Measurements from ENCODE around the gene KDM4C.
"Not testable (repeated sequence)": the region's sequence is repeated elsewhere in the genome, so short reads cannot be mapped to it uniquely, and the experiment has no call there.

The KDM4C gene

DNA sequence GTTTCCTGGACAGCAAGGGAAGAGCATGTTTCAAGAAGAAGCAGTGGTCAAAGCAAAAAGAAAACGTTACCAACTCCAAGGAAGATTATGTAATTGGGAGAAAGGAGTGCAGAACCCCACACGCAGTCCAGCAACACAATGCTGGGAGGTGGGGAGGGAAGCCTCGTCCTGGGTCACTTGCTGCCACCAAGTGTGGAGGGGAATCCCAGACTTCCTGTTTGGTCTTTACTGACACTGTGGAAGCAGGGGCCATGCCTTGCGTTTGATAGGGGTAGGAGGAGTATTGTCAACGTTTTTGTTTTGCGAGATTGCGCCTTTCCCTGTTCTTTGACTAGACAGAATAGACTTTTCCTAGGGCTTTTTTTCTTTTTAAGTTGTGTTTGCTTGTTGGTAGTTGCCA lies 421.0 kb downstream of the KDM4C start:
- no peak for DNase-seq

DNA sequence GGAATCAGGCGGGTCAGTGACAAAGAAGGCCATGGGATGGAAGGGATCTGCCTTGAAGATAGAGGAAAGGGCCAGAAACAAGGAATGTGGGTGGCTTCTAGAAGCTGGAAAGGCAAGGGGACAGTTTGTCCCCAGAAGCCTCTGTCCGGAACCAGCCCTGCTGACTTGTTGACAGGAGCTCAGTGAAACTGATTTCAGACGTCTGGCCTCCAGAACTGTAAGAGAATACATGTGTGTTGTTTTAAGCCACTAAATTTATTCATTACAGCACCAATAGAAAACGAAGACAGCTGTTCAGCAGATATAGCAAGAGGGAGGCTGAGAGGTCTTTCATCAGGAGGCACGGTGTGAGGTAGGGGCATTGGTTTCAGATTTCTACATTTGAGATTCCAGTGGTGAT lies 422.5 kb downstream of the KDM4C start:
- DNase-seq, result no peak

DNA sequence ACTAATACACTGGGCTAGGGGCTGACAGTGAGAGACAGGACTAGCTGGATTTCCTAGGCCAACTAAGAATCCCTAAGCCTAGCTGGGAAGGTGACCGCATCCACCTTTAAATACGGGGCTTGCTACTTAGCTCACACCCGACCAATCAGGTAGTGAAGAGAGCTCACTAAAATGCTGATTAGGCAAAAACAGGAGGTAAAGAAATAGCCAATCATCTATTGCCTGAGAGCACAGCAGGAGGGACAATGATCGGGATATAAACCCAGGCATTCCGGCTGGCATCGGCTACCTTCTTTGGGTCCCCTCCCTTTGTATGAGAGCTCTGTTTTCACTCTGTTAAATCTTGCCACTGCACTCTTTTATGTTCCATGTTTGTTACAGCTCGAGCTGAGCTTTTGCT lies 425.4 kb downstream of the KDM4C start:
- DNase-seq, result not testable (repeated sequence)

DNA sequence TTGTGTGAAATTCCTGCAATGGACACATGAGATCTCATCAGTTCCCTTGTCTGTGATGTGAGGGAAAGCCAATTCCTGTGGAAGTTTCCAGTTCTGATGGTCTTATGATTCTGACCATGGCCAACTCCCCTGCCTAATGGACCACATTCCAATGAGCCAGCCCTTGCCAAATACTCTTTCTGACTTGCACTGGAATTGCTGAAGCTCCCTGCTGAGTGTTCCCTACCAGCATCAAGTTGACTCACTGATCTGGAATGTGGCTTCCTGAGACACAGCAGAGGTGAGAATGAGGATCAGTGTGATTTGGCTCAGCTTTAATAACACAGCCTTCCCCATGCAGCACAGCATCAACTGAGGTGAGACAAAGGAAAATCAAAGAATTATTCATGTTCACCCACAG lies 427.8 kb downstream of the KDM4C start:
- DNase-seq, result no peak

DNA sequence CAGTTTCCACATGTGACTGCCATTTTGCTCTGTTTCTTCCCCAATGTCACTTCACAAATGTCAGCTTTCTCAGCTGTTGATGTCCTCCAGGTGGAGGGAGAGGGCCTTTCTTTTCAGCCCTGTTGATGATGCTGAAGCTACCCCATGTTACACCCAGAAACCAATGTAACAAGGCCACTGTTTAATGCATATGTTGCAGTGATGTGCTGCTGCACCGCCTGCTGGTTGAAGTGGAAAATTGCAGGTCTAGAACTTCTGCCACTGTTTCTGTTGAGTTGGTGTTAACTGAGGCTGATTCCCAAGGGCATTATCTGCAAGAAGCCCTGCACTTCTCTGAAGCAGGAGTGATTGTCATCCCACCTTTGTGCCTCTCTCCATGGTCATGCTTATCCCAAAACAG lies 428.4 kb downstream of the KDM4C start:
- DNase-seq, result no peak

DNA sequence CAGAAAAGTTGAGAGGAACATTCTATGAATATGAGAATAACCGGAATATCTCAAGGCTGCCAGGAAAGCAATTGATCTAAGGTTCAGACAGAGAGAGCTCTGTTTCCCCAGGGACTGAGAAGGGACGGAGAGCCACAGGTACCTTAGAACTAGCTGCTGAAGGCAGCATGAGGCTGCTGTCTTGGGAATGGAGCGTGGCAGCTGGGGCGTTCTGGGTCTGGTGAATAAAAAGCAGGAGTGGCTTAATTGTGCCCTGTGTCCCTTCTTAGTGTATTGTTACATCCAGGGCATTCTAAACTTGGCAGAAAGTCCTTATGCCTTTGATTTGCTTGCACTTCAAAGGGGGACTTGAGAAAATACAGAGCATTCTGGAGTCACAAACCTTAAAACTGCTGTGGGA lies 434.5 kb downstream of the KDM4C start:
- DNase-seq, result no peak

DNA sequence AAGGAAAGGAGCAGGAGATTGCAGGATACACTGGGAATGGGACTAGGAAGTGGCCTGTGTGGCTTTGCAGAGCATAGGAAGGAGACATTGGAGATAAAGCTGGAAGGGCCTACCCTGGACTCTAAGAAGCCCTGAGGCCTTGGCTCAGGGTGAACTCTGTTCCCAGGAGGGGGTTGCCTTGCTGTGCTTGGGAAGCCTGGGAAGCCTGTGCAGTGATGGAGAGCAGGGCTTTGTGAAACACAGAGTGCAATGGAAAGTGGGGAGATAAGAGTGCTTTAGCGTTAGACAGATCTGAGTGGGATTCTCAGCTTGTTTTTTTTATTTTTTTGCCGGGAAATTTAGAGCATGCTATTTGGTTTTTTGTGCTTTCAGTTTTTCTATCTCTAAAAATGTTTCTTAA lies 437.8 kb downstream of the KDM4C start:
- DNase-seq, result no peak

DNA sequence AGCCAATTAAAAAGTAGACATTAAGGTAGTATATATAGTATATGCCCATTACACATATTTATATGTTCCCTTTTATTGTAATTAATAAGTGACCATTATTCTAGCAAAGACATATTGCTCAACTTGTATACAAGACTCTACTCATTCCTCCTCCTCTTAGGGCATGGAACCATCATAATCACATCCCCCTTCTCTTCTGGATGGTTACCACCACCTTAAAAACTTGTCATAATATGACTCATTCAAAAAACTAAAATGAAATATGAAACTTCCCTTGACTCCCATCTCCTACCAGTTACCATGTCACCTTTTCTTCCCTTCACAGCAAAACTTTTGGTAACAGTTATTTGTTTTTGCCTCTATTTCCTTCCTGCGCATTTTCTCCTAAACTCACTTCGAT lies 438.7 kb downstream of the KDM4C start:
- no peak for DNase-seq

DNA sequence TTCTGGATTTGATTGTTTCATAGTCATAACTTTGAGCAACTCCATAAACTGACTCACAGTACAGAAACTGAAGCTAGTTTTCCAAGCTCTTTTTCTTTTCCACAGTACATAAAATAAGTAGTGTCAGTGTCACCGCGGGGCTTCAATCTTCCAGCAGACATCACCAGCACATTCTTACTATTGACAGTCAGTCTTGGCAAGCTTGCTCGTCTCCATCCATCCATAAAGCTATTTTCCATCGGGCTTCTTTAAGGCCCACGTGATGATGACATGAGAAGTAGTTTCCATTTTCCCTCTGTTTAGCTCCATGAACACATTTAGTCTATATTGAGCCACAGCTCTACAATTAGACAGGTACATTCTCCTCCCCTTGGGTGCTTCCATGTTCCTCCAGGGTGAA lies 443.4 kb downstream of the KDM4C start:
- no peak for DNase-seq

DNA sequence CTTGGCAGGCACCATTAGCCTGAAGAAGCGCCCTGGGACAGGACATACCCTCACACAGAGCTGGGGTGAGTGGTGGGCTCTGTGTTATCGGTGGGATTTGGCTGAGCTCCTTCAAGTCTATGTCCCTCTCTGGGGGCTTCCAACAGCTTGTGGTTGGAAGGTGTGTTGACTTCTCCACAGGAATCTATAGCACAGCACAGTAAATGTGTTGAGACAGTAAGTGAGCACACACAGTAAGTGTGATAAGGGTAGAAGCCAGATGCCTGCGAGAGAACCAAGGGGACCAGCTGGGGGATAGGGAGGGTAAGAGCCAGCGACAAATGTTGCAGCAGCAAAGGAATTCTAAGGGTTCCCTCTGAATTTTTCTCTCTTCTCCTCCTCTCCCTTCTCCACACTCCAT lies 448.0 kb downstream of the KDM4C start:
- DNase-seq, result no peak

DNA sequence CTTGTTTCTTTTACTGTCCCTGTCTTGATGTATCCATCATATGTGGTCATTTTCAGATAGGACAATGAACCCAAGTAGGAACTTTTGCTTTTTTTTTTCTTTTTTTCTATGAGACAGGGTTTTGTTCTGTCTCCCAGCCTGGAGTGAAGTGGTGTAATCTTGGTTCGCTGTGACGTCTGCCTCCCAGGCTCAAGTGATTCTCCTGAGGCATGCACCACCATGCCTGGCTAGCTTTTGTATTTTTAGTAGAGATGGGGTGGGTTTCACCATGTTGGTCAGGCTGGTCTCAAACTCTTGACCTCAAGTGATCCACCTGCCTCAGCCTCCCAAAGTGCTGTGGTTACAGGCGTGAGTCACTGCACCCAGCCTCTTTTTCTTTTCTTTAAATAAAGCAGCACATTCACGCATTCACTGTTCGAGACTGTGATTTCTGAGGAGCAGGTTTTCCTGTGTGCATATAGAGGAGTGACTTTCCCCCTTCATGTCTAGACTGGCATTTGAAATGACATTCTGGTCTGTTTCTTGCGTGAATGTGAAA lies 448.5 kb downstream of the KDM4C start:
- DNase-seq, result no peak

DNA sequence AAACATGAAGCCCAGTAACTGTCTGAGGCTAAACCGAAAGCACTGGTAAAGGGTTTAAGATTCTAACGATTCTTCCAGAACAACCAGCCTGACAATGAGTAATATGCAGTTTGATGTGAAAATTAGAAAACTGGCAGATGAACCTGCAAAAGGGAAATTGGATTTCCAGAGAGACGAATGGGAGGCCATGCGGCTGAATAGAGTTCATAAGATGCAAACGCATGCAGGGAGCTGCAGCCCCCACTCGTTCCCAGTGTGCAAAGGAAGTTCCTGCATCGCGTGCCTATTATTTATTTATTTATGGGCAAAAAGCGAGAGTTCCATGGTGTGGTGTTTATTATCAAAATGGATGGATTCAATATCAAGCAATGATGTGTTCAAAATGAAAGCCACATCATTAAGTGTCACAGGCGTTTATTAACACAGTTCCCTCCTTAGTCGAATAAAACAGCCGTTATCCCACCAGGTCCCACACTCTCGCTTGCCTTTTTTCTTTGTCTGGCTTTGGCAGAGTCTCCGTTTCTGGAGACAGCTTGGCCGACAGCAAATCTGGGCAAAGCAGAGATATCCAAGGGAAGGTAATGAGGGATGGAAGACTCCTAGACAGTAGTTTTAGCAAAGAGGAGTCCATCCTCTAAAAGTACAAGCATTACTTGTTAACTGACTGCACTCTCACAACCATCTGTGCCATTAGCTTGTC lies 451.4 kb downstream of the KDM4C start:
- no peak for DNase-seq

DNA sequence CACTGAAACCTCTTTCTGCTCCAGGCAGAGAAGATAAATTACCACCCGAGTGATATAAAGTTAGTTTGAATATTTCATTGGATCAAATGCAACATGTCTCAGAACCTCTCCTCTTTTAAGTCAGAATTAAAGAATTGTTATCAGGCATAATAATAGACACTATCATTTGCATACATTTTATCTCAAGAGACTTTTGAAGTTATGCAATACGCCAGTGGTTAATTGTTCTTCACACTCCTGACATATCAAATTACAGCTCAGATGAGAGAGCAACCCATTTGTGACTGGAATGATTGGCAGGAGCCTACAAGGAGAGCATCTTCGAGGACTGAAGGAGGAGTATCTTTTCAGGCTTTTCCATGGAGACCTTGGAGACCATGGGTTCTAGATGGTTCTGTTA lies 452.2 kb downstream of the KDM4C start:
- no peak for DNase-seq

DNA sequence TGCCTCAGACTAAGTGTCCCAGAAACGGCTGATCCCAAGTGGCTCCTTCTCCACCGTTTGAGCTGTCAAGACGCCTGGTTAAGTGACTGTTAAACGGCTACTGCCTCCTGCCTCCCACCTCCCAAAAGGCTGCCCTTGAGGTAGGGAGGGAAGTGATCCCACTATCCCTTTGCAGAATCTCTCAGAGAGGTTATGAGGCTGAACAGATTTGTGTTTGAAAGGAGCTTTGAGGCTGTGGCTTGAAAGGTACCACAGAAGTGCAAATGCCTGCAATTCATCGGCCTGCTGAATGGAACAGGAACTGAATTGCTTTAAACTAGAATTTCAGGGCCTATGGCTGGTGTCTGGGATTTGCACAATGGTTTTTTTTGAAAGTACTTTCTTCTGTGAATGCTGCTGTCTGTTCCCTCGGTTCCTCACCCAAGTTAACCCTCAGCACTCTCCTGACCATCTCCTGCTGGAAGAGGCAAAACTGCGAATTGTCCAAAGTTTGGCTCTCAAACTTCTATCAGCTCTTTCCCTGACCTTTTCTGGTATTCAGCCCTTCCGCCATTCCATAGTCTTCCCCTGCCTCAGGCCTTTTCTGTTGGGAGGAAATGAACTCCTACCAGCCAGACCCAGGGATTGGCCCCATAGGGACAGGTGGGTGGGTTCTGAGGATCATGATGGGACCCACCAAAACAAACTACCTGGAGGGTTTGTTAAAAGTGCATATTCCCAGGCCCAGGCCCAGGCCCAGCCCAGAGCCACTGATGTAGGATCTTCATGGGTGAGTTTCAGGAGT lies 453.3 kb downstream of the KDM4C start:
- DNase-seq, result no peak

DNA sequence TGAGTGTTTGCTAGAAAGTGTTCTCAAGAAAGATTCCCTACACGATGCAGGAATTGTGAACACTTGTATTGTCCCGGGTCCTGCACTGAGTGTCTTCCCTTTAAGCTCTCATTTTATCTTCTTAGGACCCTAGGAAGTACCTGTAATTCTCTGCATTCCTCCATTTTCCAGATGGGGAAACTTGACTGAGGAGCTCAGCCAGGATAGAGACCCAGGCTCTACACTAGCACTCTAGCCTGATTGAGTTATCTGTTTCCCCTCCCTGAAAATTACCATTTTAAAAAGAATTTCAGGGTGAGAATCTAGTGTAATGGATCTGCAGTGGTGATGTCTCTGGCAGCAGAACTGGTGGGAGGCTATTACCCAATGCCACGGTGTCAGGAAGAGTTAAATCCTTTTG lies 453.9 kb downstream of the KDM4C start:
- DNase-seq, result no peak

DNA sequence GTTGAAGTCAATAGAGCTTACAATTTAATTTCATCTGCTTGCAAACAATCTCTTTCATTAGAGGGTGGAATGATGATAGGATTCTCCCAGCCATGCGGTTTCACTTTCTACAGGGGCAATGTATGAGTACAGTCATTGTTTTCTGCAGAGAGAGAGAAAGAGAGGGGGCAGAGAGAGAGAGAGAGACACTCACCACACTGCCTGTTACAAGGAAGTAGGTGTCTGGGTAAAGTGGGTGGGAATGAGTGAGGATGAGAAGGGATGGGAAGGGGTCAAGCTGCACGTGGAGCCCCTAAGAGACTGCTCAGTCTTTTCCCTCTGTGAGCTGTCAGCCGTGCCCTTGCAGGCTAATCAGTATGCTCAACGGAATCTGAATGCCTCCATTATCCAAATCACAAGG lies 454.3 kb downstream of the KDM4C start:
- DNase-seq, result no peak

DNA sequence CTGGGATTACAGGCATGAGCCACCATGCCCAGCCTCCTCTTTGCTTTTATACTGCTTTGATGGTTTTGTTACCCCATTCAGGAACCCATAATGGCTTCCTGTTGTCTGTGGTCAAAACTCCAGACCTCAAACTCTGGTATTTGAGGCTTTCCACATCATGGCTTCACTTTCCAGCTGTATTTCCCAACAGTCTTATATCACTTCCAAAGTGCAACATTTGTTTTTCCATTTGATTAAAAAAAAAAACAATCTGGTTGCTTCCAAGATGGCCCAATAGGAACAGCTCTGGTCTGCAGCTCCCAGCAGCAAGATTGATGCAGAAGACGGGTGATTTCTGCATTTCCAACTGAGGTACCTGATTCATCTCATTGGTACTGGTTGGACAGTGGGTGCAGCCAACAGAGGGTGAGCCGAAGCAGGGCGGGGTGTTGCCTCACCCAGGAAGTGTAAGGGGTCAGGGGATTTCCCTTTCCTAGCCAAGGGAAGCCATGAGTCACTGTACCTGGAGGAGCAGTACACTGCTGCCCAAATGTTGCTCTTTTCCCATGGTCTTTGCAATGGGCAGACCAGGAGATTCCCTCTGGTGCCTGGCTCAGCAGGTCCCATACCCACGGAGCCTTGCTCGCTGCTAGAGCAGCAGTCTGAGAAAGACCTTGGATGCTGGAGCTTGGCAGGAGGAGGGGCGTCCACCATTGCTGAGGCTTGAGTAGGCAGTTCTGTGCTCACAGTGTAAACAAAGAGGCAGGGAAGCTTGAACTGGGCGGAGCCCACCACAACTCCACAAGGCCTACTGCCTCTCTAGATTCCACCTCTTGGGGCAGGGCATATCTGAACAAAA lies 458.4 kb downstream of the KDM4C start:
- DNase-seq, result no peak

DNA sequence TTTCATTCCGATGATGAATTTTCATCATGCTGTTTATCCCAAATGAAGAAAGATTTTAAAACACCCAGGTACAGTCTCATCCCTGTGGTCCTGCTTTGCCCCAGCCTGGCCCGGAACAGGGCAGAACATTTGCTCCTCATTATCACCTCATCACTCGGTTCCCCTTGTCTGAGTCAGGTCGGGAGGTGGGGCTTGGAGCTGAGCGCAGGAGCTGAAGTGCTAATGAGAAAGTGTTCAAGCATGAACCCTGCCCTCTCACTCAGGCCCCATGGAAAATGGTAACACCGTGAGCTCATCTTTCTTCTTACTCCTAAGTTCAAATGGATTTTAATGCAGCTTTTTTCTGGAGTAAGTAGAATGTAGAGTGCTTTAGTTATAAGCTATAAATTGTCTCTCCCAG lies 466.2 kb downstream of the KDM4C start:
- DNase-seq, result no peak

Measured in stimulated activated naive CD4-positive, alpha-beta T cell treated with Interleukin-2 at 50 U/mL for 16 hours (primary cell).